Measurements from ENCODE around the gene LSM6.

Gene LSM6

GRCh38 chr4:146222313-146222712, 46.8 kb downstream of the LSM6 start:
- H3K4me3 ChIP-seq (ENCODE audit: low read depth, low read length): no peak overlapping the region
- no peak for TF ChIP-seq CTCF (IDR thresholded peaks at IDR 0.05; ENCODE audit: insufficient read depth, low read depth, low read length, missing control alignments)
- DNase-seq (ENCODE audit: low read depth): no peak

DNA sequence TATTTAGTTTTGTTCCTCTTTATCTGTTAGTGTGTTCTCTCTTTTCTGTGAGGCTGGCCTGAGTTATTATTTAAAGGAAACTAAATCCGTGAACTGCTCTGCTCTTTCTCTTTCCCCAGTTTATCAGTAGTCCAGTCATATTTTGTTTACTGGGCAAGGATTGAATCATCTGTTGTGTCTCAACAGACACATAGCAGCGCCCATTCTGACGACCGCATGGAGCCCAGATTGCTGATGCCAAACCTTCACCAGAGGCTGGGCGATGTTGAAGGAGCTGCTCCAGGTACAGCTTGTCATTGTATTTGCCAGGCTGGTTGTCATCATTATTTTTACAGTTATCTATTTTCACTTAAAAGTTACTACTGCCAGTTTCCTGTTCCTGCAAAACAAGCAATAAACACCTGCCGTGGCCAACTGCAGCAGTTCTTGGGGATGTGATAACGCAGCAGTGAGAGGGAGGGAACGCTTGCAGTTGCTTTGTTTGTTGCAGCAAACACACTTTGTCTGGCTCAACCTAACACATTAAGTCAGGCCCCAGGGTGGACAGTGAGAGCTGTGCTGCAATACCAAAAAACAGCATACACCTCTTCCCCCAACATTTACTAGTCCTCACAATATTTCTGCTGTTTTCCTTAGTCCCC, 48.9 kb downstream of the LSM6 start:
- no peak for DNase-seq (ENCODE audit: low read depth)

DNA sequence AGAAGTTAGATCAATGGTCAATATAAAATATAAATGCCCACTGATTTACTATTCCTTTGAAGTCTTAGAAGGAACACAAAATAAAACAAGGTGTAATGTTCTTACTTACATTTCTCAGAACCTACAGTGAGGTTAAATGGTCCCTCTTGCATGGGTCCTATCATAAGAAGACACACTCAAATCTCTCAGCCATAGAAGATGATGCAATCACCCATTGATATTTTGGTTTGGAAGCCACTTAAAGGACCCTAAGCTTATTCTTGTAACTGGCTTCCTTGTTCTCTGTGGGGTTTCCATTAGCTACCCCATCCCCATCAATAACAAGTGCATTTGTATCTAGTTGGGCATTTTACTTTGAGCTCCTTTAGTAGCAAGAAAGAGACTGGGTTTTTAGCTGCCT, 53.9 kb downstream of the LSM6 start:
- no peak overlapping the region for H3K4me3 ChIP-seq (ENCODE audit: low read depth, low read length)
- no peak for TF ChIP-seq CTCF (IDR thresholded peaks at IDR 0.05; ENCODE audit: insufficient read depth, low read depth, low read length, missing control alignments)
- DNase-seq (ENCODE audit: low read depth): no peak

More for the DNA sequence above, 48.9 kb downstream of the LSM6 start:
- TF ChIP-seq CTCF (IDR thresholded peaks at IDR 0.05; ENCODE audit: insufficient read depth, low read depth, low read length, missing control alignments): no peak
- no peak overlapping the region for H3K4me3 ChIP-seq (ENCODE audit: low read depth, low read length)

DNA sequence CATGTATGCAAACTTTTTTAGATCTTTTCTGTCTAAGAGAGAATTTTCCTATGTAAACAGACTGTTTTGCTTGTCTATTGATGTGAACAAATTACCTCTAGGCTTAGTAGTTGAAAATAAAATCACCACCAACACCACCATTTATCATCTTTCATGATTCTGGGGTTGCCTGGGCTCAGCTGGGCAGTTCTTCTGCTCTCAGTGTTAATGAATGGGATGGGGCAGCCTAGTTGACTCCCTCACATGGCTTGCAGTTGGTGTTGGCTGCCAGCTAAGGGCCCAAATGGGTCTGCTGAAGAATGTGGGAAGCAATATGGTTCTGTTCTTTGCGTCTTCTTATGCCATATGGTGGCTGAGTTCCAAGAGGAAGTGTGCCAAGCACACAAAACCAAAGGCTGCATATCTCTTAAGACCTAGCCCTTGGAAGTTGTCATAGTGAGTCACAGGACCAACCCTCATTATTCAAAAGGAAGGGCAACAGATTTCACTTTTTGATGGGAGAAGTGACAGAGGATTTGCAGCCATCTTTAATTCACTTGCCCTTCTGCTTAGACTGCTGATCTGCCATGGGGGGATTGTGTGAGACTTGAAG, 56.7 kb downstream of the LSM6 start:
- DNase-seq (ENCODE audit: low read depth): no peak
- no peak overlapping the region for H3K4me3 ChIP-seq (ENCODE audit: low read depth, low read length)
- no peak for TF ChIP-seq CTCF (IDR thresholded peaks at IDR 0.05; ENCODE audit: insufficient read depth, low read depth, low read length, missing control alignments)

DNA sequence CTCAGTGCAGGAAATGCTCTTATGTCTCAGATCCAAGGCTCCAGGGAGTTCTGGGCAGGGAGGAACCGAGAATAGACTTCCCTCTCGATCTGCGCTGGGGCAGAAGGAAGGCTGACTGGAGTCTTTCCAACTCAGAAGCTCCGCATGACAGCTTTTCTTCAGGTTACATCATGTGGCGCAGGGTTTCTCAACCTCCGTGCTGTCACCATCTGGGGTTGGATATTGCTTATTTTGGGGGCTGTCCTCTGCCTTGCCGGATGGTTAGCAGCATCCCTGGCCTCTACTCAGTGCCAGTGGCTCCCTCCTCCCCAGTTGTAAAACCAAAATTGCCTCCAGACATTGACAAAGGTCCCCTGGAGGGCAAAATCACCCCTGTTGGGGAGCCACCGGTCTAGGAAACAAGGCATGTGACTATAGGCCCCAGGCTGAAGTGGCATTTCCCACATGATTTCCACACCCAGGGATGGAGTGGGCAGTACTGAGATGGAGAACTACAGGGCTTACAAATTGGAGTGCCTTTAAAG, 60.2 kb downstream of the LSM6 start:
- no peak overlapping the region for H3K4me3 ChIP-seq (ENCODE audit: low read depth, low read length)
- TF ChIP-seq CTCF (IDR thresholded peaks at IDR 0.05; ENCODE audit: insufficient read depth, low read depth, low read length, missing control alignments): no peak
- DNase-seq (ENCODE audit: low read depth): no peak

- no peak overlapping the region for H3K4me3 ChIP-seq (ENCODE audit: low read depth, low read length)
- DNase-seq (ENCODE audit: low read depth): no peak
- no peak for TF ChIP-seq CTCF (IDR thresholded peaks at IDR 0.05; ENCODE audit: insufficient read depth, low read depth, low read length, missing control alignments)
Measured at GRCh38 chr4:146236216-146236615, 60.7 kb downstream of the LSM6 start.

All from GM12865 (cell line).